WI38 (cell line): ENCODE measurements around the gene DTNB.

Experiments used
- H3K4me3 ChIP-seq: 2 replicates; pipeline ENCODE4 v1.5.1; 2011; ENCODE audit warnings: low read depth, mild to moderate bottlenecking, control low read depth, low read length
- TF ChIP-seq, protein P1 (sequence below): IDR thresholded peaks from 2 replicates; pipeline ENCODE4 v1.5.1; 2012; ENCODE audit warnings: low read depth, mild to moderate bottlenecking, control low read depth, low read length

The DTNB gene

GRCh38 chr2:25380586-25381375 is 292.6 kb downstream of the DTNB start:
- TF ChIP-seq, protein P1, sequence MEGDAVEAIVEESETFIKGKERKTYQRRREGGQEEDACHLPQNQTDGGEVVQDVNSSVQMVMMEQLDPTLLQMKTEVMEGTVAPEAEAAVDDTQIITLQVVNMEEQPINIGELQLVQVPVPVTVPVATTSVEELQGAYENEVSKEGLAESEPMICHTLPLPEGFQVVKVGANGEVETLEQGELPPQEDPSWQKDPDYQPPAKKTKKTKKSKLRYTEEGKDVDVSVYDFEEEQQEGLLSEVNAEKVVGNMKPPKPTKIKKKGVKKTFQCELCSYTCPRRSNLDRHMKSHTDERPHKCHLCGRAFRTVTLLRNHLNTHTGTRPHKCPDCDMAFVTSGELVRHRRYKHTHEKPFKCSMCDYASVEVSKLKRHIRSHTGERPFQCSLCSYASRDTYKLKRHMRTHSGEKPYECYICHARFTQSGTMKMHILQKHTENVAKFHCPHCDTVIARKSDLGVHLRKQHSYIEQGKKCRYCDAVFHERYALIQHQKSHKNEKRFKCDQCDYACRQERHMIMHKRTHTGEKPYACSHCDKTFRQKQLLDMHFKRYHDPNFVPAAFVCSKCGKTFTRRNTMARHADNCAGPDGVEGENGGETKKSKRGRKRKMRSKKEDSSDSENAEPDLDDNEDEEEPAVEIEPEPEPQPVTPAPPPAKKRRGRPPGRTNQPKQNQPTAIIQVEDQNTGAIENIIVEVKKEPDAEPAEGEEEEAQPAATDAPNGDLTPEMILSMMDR: no peak
- no peak overlapping the region for H3K4me3 ChIP-seq

- TF ChIP-seq, protein P1: no peak
- H3K4me3 ChIP-seq: no peak overlapping the region
Measured at GRCh38 chr2:25380023-25380422, 293.4 kb downstream of the DTNB start.

- TF ChIP-seq, protein P1: no peak
- no peak overlapping the region for H3K4me3 ChIP-seq
Measured at GRCh38 chr2:25379535-25379934, 293.8 kb downstream of the DTNB start.

DNA sequence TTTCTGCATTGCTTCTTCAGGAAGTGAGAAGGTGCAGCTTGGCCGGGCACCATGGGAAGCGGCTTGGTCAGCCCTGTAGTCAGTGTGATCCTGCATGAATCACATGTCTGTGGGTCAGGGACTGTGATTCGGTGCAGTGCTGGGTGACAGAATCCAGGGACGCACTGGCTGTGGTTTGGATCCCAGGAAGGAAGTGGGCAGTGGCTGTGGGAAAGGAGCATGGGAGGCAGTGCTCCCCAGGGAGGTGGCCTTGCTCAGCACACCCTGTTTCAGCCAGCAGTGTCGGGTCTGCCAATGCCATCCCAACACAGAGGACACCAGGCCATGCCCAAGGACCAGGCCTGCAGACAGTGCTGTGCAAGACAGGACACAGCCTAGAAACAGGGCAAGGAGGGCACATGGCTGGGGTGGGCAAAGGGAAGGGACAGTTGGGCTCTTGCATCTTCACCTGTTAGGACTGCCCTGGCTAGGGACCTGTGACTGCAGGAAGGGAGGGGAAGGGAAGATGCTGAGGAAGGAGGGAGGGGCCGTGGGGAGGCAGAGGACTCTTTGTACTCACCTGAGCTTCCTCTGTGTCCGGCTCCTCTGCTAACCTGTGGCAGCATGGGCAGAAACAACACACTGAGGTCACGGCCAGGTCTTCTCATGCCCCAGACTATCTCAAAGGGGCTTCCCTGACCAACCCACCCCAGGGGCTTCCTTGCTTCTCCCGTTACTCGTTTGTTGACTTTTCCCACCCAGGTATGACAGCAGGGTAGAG is 294.5 kb downstream of the DTNB start:
- TF ChIP-seq, protein P1: no peak
- no peak overlapping the region for H3K4me3 ChIP-seq

- TF ChIP-seq, protein P1: no peak
- no peak overlapping the region for H3K4me3 ChIP-seq
Measured at GRCh38 chr2:25377822-25378421, 295.5 kb downstream of the DTNB start.

GRCh38 chr2:25376750-25377621 is 296.4 kb downstream of the DTNB start:
- H3K4me3 ChIP-seq: peak overlapping the region; percentile 37
- TF ChIP-seq, protein P1: peak; percentile 83
